HepG2 (cell line): ENCODE data around the gene FUCA1. TPM values are rescaled to one million over a fixed set of nuclear protein-coding genes. Genes with fewer than 3 reads are reported as not detected.
A peak's percentile ranks its signal among the peaks of the same experiment; 100 is the strongest.

Experiments
- CBX5 ChIP-seq: sonication (generic); formaldehyde crosslinking; IDR thresholded peaks from 2 replicates; pipeline ENCODE4 v1.4.0; 2020; ENCODE audit warnings: missing genetic modification reagents, borderline replicate concordance
- FOXJ3 ChIP-seq: sonication (generic); formaldehyde crosslinking; IDR thresholded peaks from 2 replicates; pipeline ENCODE4 v1.4.0; 2020; ENCODE audit warnings: missing genetic modification reagents, mild to moderate bottlenecking, borderline replicate concordance
- HNRNPL ChIP-seq: fragments of 200-400 bp; formaldehyde crosslinking; IDR thresholded peaks from 2 replicates; pipeline ENCODE4 v1.6.1; 2017; ENCODE audit warnings: mild to moderate bottlenecking, low read depth, low read length
- PRDM15 ChIP-seq: sonication (generic); formaldehyde crosslinking; IDR thresholded peaks from 2 replicates; pipeline ENCODE4 v1.4.0; 2020; ENCODE audit warnings: missing genetic modification reagents
- SKIL ChIP-seq: sonication (generic); formaldehyde crosslinking; IDR thresholded peaks from 2 replicates; pipeline ENCODE4 v1.8.0; 2022; ENCODE audit warnings: missing genetic modification reagents, mild to moderate bottlenecking, moderate library complexity, borderline replicate concordance
- SMARCC2 ChIP-seq: fragments of 450-650 bp; IDR thresholded peaks from 2 replicates; pipeline ENCODE4 v1.6.1; 2017; ENCODE audit warnings: antibody characterized with exemption, mild to moderate bottlenecking
- THAP9 ChIP-seq: sonication (generic); formaldehyde crosslinking; IDR thresholded peaks from 2 replicates; pipeline ENCODE4; 2020; ENCODE audit warnings: missing genetic modification reagents, mild to moderate bottlenecking, borderline replicate concordance
- ZBTB1 ChIP-seq: sonication (generic); formaldehyde crosslinking; IDR thresholded peaks from 2 replicates; pipeline ENCODE4 v1.4.0; 2020; ENCODE audit warnings: missing genetic modification reagents, borderline replicate concordance
- ZBTB49 ChIP-seq: sonication (generic); formaldehyde crosslinking; IDR thresholded peaks from 2 replicates; pipeline ENCODE4 v1.4.0; 2020; ENCODE audit warnings: missing genetic modification reagents, borderline replicate concordance
- ZNF710 ChIP-seq: sonication (generic); formaldehyde crosslinking; IDR thresholded peaks from 2 replicates; pipeline ENCODE4 v1.5.0; 2020; ENCODE audit warnings: mild to moderate bottlenecking, missing genetic modification reagents, borderline replicate concordance
- ZNF749 ChIP-seq: sonication (generic); formaldehyde crosslinking; IDR thresholded peaks from 2 replicates; pipeline ENCODE4 v1.8.0; 2022; ENCODE audit warnings: mild to moderate bottlenecking, missing genetic modification reagents, moderate library complexity, borderline replicate concordance
- polyA plus RNA-seq, 8 experiments: library from polyadenylated mRNA; depleted of rRNA in 3 of 8; stranded (reverse) in 7 of 8; unstranded in 1 of 8; fragments of >200 nt; fragmentation: Illumina TruSeq in 4 of 8; extraction: Trizol in 4 of 8; gene quantifications; 2 replicates each; pipeline versions ENCODE4 v1.2.1 to v1.2.3, GENCODE V29; 2011 to 2016; ENCODE audit warnings: low read depth in 4 of 8, missing spikeins in 1 of 8, mixed read lengths in 1 of 8; ENCODE audit not compliant: insufficient read depth in 1 of 8
- total RNA-seq, 5 experiments: library from RNA; depleted of rRNA; stranded (reverse); fragments of >200 nt; fragmentation: Illumina TruSeq; extraction: Trizol; gene quantifications; 2 replicates each; pipeline ENCODE4 v1.2.3, GENCODE V29; 2016; ENCODE audit warnings: low read depth in 1 of 5

Gene FUCA1
- total and polyA plus RNA-seq, 2 of the 13 experiments (the other 11 are each of a cell fraction or from before 2014, with no cell fraction given), result 32.7 to 33.6 TPM

- peak; percentile 84; the same call in 1 of the 2 replicates for TF ChIP-seq THAP9 (CRISPR knock-in tag)
- no peak for TF ChIP-seq CBX5 (CRISPR knock-in tag)
- TF ChIP-seq ZNF749 (CRISPR knock-in tag), result 0 out of 2 replicates have a peak, but pooled peaks have one; percentile 56
- no peak for TF ChIP-seq SKIL
- no peak for TF ChIP-seq SMARCC2
- no peak for TF ChIP-seq FOXJ3 (CRISPR knock-in tag)
- TF ChIP-seq ZBTB49 (CRISPR knock-in tag), result no peak
- TF ChIP-seq ZNF710 (CRISPR knock-in tag), result no peak; the same call in 1 of the 2 replicates
- TF ChIP-seq ZBTB1, result no peak
- no peak for TF ChIP-seq PRDM15 (CRISPR knock-in tag)
- TF ChIP-seq HNRNPL, result no peak
Observed at GRCh38 chr1:23825076-23825761, 42.9 kb downstream of the FUCA1 start, which contains the start of gene HMGCL (continued).
